GM12878 (cell line): ENCODE results near the gene KDM5C. TPM values are rescaled to one million over a fixed set of nuclear protein-coding genes. Genes with fewer than 3 reads are reported as not detected.

Source experiments
- ATAC-seq: fragments of 200-7000 bp; cut with Tn5 transposase; 3 replicates; pipeline ENCODE4 v1.9.1; 2020; ENCODE audit warnings: mild to moderate bottlenecking, moderate library complexity
- BruUV-seq: library from RNA; stranded (reverse); fragments of 400-500 nt; replicated peaks from 2 replicates; lab custom pipeline; 2021; lab: Mats Ljungman, UMichigan
- CTCF ChIA-PET: fragments of 300-600 bp; sonication (Branson Sonifier 250); formaldehyde crosslinking; extraction: SDS; loops from one replicate; lab custom pipeline; 2021; ENCODE audit warnings: inconsistent platforms; lab: Yijun Ruan, JAX
- POLR2A ChIA-PET: fragments of 350-600 bp; formaldehyde crosslinking; extraction: SDS; loops from one replicate; lab custom pipeline; 2021; ENCODE audit warnings: inconsistent platforms; lab: Charles Lee
- RAD21 ChIA-PET: fragments of 300-600 bp; sonication (Branson Sonifier 250); formaldehyde crosslinking; loops from one replicate; lab custom pipeline; 2023; ENCODE audit warnings: antibody characterized with exemption; ENCODE audit not compliant: unreplicated experiment; lab: Charles Lee
- SMC1A ChIA-PET: fragments of 300-600 bp; sonication (Branson Sonifier 250); formaldehyde crosslinking; loops from one replicate; lab custom pipeline; 2023; ENCODE audit not compliant: unreplicated experiment, uncharacterized antibody; lab: Charles Lee
- DNase-seq: peaks from one replicate; pipeline ENCODE4 v3.0.0-alpha.2; 2011; ENCODE audit warnings: low read depth, low spot score
- FAIRE-seq: peaks from 3 replicates; lab custom pipeline; 2011; peaks lifted over from hg19 to GRCh38; lab: Jason Lieb, UNC
- H2AFZ ChIP-seq: 2 replicates; pipeline ENCODE4 v1.6.0; 2011; ENCODE audit warnings: low read depth, low read length, control low read depth; ENCODE audit not compliant: control insufficient read depth
- H3K27ac ChIP-seq: 2 replicates; pipeline ENCODE4 v1.5.1; 2011; ENCODE audit warnings: control low read depth; ENCODE audit not compliant: control insufficient read depth, insufficient read depth
- H3K27me3 ChIP-seq, 2 experiments: replicated peaks in 1 of 2; 2 replicates each; pipeline versions ENCODE4 v1.6.0 to v1.6.1; 2011; ENCODE audit warnings: low read length in 1 of 2; ENCODE audit not compliant: control insufficient read depth in 2 of 2, insufficient read depth in 2 of 2
- H3K36me3 ChIP-seq, 2 experiments: 2 replicates each; pipeline ENCODE4 v1.5.1; 2011; ENCODE audit warnings: low read length in 1 of 2; ENCODE audit not compliant: control insufficient read depth in 2 of 2, insufficient read depth in 2 of 2
- H3K4me1 ChIP-seq: 2 replicates; pipeline ENCODE4 v1.6.1; 2011; ENCODE audit warnings: mild to moderate bottlenecking, low read length, moderate library complexity, mixed read lengths; ENCODE audit not compliant: control insufficient read depth, insufficient read depth
- H3K4me2 ChIP-seq: 2 replicates; pipeline ENCODE4 v1.6.0; 2011; ENCODE audit warnings: control low read depth; ENCODE audit not compliant: control insufficient read depth, insufficient read depth
- H3K4me3 ChIP-seq: fragments of 200-600 bp; sonication (generic); 2 replicates; pipeline ENCODE4 v1.5.1; 2016
- H3K79me2 ChIP-seq: 2 replicates; pipeline ENCODE4 v1.6.0; 2011; ENCODE audit warnings: low read length; ENCODE audit not compliant: control insufficient read depth, insufficient read depth
- H3K9ac ChIP-seq: 2 replicates; pipeline ENCODE4 v1.8.0; 2011; ENCODE audit warnings: low read length, control low read depth, mixed read lengths; ENCODE audit not compliant: control insufficient read depth, insufficient read depth
- H3K9me3 ChIP-seq: replicated peaks from 3 replicates; pipeline ENCODE4 v1.5.1; 2011; ENCODE audit warnings: mild to moderate bottlenecking, low read length; ENCODE audit not compliant: control insufficient read depth, insufficient read depth
- H4K20me1 ChIP-seq: 2 replicates; pipeline ENCODE4 v1.6.0; 2011; ENCODE audit not compliant: control insufficient read depth, insufficient read depth
- POLR2AphosphoS5 ChIP-seq: IDR thresholded peaks from 2 replicates; pipeline ENCODE4 v1.6.1; 2011; ENCODE audit warnings: mild to moderate bottlenecking, low read length, inconsistent platforms
- SMARCA5 ChIP-seq: fragments of 450-650 bp; IDR thresholded peaks from 2 replicates; pipeline ENCODE4 v1.6.1; 2017; ENCODE audit warnings: mild to moderate bottlenecking
- WGBS: methylation state at CpG from one replicate; pipeline ENCODE4 v1.1.6; 2016; ENCODE audit warnings: low lambda C conversion rate; ENCODE audit not compliant: insufficient replicate concordance, insufficient coverage; ENCODE audit errors: missing lambda C conversion rate; 5-methylcytosine and 5-hydroxymethylcytosine counted together
- in situ Hi-C: fragments of 300-500 bp; cut with MboI; formaldehyde crosslinking; loops from 9 replicates; pipeline ENCODE4 v1.14.3; 2018; ENCODE audit warnings: mixed read lengths
- intact Hi-C: fragments of 100-400 bp; cut with micrococcal nuclease; formaldehyde crosslinking; loops from one replicate; pipeline ENCODE4 v1.14.2; 2022; ENCODE audit not compliant: unreplicated experiment
- polyA plus RNA-seq, 11 experiments: library from polyadenylated mRNA; depleted of rRNA in 4 of 11; unstranded in 6 of 11; stranded (reverse) in 5 of 11; fragments of >200 nt; fragmentation: Nextera tagmentation in 4 of 11; fragmentation: Illumina TruSeq in 1 of 11; extraction: Ambion mirVana in 4 of 11; extraction: Trizol in 1 of 11; gene quantifications; 1 replicate in 1 of 11; 2 replicates in 10 of 11; pipeline versions ENCODE4 v1.2.1 to v1.2.3, GENCODE V29; 2011 to 2016; ENCODE audit warnings: inconsistent platforms in 2 of 11, missing spikeins in 2 of 11, low read depth in 1 of 11
- total RNA-seq, 4 experiments: library from RNA; depleted of rRNA in 3 of 4; stranded (reverse); fragments of >200 nt in 3 of 4; fragmentation: Illumina TruSeq in 1 of 4; extraction: Trizol in 1 of 4; gene quantifications; 2 replicates each; pipeline versions ENCODE4 v1.2.1 to v1.2.3, GENCODE V29; 2013 to 2021
- TF ChIP-seq, protein P1 (sequence below): fragments of 450-650 bp; formaldehyde crosslinking; IDR thresholded peaks from 2 replicates; pipeline ENCODE4 v1.4.0; 2020; ENCODE audit warnings: mild to moderate bottlenecking, moderate library complexity
- TF ChIP-seq, protein P2 (sequence below): IDR thresholded peaks from 2 replicates; pipeline ENCODE4 v1.6.1; 2012; ENCODE audit warnings: improper control_type of control experiment, low read depth, low read length; ENCODE audit not compliant: insufficient replicate concordance

KDM5C gene
- total and polyA plus RNA-seq, 10 of the 15 experiments (the other 5 are each of a cell fraction or from before 2014, with no cell fraction given), result 1.5 to 110 (median 53.0) TPM

DNA sequence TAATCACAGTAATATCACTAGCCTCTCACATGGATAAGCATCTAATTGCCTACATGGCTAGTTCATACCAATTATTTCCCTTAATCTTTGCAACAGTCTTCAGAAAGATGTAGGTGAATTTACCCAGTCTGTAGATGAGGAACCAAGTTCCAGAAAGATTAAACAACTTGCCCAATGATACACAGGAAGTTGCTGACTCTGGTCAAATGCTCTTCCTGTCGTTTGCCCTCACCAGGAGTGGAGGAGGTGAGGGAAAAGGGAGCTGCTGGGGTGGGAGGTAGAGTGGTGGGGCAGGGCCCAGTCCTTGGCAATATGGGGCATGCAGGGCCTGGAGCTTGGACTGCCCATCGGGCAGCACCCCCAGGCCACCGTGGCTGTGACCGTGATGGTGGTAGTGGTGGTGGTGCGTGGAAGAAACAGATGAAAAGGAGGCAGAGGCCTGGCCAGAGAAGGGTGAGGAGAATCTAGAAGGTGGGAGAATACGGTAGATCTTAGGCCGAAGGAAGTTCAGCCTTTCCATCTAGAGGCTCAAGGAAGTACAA lies 2.3 kb upstream of the KDM5C start:
- intact Hi-C loops (no loop called here), in situ Hi-C loops (no loop called here)
- RAD21 ChIA-PET, result no interaction called here
- TF ChIP-seq POLR2AphosphoS5 (no peak), SMARCA5 (no peak)
- TF ChIP-seq, protein P1, sequence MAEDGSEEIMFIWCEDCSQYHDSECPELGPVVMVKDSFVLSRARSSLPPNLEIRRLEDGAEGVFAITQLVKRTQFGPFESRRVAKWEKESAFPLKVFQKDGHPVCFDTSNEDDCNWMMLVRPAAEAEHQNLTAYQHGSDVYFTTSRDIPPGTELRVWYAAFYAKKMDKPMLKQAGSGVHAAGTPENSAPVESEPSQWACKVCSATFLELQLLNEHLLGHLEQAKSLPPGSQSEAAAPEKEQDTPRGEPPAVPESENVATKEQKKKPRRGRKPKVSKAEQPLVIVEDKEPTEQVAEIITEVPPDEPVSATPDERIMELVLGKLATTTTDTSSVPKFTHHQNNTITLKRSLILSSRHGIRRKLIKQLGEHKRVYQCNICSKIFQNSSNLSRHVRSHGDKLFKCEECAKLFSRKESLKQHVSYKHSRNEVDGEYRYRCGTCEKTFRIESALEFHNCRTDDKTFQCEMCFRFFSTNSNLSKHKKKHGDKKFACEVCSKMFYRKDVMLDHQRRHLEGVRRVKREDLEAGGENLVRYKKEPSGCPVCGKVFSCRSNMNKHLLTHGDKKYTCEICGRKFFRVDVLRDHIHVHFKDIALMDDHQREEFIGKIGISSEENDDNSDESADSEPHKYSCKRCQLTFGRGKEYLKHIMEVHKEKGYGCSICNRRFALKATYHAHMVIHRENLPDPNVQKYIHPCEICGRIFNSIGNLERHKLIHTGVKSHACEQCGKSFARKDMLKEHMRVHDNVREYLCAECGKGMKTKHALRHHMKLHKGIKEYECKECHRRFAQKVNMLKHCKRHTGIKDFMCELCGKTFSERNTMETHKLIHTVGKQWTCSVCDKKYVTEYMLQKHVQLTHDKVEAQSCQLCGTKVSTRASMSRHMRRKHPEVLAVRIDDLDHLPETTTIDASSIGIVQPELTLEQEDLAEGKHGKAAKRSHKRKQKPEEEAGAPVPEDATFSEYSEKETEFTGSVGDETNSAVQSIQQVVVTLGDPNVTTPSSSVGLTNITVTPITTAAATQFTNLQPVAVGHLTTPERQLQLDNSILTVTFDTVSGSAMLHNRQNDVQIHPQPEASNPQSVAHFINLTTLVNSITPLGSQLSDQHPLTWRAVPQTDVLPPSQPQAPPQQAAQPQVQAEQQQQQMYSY (CRISPR knock-in tag), result no peak
- TF ChIP-seq, protein P2, sequence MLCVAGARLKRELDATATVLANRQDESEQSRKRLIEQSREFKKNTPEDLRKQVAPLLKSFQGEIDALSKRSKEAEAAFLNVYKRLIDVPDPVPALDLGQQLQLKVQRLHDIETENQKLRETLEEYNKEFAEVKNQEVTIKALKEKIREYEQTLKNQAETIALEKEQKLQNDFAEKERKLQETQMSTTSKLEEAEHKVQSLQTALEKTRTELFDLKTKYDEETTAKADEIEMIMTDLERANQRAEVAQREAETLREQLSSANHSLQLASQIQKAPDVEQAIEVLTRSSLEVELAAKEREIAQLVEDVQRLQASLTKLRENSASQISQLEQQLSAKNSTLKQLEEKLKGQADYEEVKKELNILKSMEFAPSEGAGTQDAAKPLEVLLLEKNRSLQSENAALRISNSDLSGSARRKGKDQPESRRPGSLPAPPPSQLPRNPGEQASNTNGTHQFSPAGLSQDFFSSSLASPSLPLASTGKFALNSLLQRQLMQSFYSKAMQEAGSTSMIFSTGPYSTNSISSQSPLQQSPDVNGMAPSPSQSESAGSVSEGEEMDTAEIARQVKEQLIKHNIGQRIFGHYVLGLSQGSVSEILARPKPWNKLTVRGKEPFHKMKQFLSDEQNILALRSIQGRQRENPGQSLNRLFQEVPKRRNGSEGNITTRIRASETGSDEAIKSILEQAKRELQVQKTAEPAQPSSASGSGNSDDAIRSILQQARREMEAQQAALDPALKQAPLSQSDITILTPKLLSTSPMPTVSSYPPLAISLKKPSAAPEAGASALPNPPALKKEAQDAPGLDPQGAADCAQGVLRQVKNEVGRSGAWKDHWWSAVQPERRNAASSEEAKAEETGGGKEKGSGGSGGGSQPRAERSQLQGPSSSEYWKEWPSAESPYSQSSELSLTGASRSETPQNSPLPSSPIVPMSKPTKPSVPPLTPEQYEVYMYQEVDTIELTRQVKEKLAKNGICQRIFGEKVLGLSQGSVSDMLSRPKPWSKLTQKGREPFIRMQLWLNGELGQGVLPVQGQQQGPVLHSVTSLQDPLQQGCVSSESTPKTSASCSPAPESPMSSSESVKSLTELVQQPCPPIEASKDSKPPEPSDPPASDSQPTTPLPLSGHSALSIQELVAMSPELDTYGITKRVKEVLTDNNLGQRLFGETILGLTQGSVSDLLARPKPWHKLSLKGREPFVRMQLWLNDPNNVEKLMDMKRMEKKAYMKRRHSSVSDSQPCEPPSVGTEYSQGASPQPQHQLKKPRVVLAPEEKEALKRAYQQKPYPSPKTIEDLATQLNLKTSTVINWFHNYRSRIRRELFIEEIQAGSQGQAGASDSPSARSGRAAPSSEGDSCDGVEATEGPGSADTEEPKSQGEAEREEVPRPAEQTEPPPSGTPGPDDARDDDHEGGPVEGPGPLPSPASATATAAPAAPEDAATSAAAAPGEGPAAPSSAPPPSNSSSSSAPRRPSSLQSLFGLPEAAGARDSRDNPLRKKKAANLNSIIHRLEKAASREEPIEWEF, result no peak
- no peak for FAIRE-seq
- DNase-seq, result no peak
- Histone ChIP-seq H3K79me2 (peaks cover 30% of the 10 kb centered on the region), H3K4me3 (no peak overlapping the region), H3K27ac (no peak overlapping the region), H3K9ac (no peak overlapping the region), H3K4me1 (peaks cover 9% of the 10 kb centered on the region), H3K27me3 (no peaks in the 10 kb centered on the region), H3K9me3 (no peaks in the 10 kb centered on the region), H2AFZ (no peak overlapping the region), H4K20me1 (peaks cover 15% of the 10 kb centered on the region), H3K4me2 (no peak overlapping the region), H3K36me3 (no peaks in the 10 kb centered on the region)
- SMC1A ChIA-PET, result interaction anchor here (1.1 to 2.2 kb wide), 2 partner anchors 8 to 9 kb away, joined by 3 to 6 read pairs; no protein-coding TSS in a partner anchor
- POLR2A ChIA-PET, result no interaction called here
- CTCF ChIA-PET, result no interaction called here
- no TSS peak for BruUV-seq
- WGBS, result 68% methylated on average over 7 of the region's 7 CpGs
- ATAC-seq, result no peak
